GM12878 (cell line): ENCODE measurements around the gene CLCNKA. TPM values are rescaled to one million over a fixed set of nuclear protein-coding genes. Genes with fewer than 3 reads are reported as not detected.

Experiments used
- ATAC-seq: fragments of 200-7000 bp; cut with Tn5 transposase; 3 replicates; pipeline ENCODE4 v1.9.1; 2020; ENCODE audit warnings: mild to moderate bottlenecking, moderate library complexity
- BruUV-seq: library from RNA; stranded (reverse); fragments of 400-500 nt; replicated peaks from 2 replicates; lab custom pipeline; 2021; lab: Mats Ljungman, UMichigan
- CTCF ChIA-PET: fragments of 300-600 bp; sonication (Branson Sonifier 250); formaldehyde crosslinking; extraction: SDS; loops from one replicate; lab custom pipeline; 2021; ENCODE audit warnings: inconsistent platforms; lab: Yijun Ruan, JAX
- POLR2A ChIA-PET: fragments of 350-600 bp; formaldehyde crosslinking; extraction: SDS; loops from one replicate; lab custom pipeline; 2021; ENCODE audit warnings: inconsistent platforms; lab: Charles Lee
- RAD21 ChIA-PET: fragments of 300-600 bp; sonication (Branson Sonifier 250); formaldehyde crosslinking; loops from one replicate; lab custom pipeline; 2023; ENCODE audit warnings: antibody characterized with exemption; ENCODE audit not compliant: unreplicated experiment; lab: Charles Lee
- SMC1A ChIA-PET: fragments of 300-600 bp; sonication (Branson Sonifier 250); formaldehyde crosslinking; loops from one replicate; lab custom pipeline; 2023; ENCODE audit not compliant: unreplicated experiment, uncharacterized antibody; lab: Charles Lee
- DNase-seq: peaks from one replicate; pipeline ENCODE4 v3.0.0-alpha.2; 2011; ENCODE audit warnings: low read depth, low spot score
- FAIRE-seq: peaks from 3 replicates; lab custom pipeline; 2011; peaks lifted over from hg19 to GRCh38; lab: Jason Lieb, UNC
- H2AFZ ChIP-seq: 2 replicates; pipeline ENCODE4 v1.6.0; 2011; ENCODE audit warnings: low read depth, low read length, control low read depth; ENCODE audit not compliant: control insufficient read depth
- H3K27ac ChIP-seq: 2 replicates; pipeline ENCODE4 v1.5.1; 2011; ENCODE audit warnings: control low read depth; ENCODE audit not compliant: control insufficient read depth, insufficient read depth
- H3K27me3 ChIP-seq, 2 experiments: replicated peaks in 1 of 2; 2 replicates each; pipeline versions ENCODE4 v1.6.0 to v1.6.1; 2011; ENCODE audit warnings: low read length in 1 of 2; ENCODE audit not compliant: control insufficient read depth in 2 of 2, insufficient read depth in 2 of 2
- H3K36me3 ChIP-seq, 2 experiments: 2 replicates each; pipeline ENCODE4 v1.5.1; 2011; ENCODE audit warnings: low read length in 1 of 2; ENCODE audit not compliant: control insufficient read depth in 2 of 2, insufficient read depth in 2 of 2
- H3K4me1 ChIP-seq: 2 replicates; pipeline ENCODE4 v1.6.1; 2011; ENCODE audit warnings: mild to moderate bottlenecking, low read length, moderate library complexity, mixed read lengths; ENCODE audit not compliant: control insufficient read depth, insufficient read depth
- H3K4me2 ChIP-seq: 2 replicates; pipeline ENCODE4 v1.6.0; 2011; ENCODE audit warnings: control low read depth; ENCODE audit not compliant: control insufficient read depth, insufficient read depth
- H3K4me3 ChIP-seq: fragments of 200-600 bp; sonication (generic); 2 replicates; pipeline ENCODE4 v1.5.1; 2016
- H3K79me2 ChIP-seq: 2 replicates; pipeline ENCODE4 v1.6.0; 2011; ENCODE audit warnings: low read length; ENCODE audit not compliant: control insufficient read depth, insufficient read depth
- H3K9ac ChIP-seq: 2 replicates; pipeline ENCODE4 v1.8.0; 2011; ENCODE audit warnings: low read length, control low read depth, mixed read lengths; ENCODE audit not compliant: control insufficient read depth, insufficient read depth
- H3K9me3 ChIP-seq: replicated peaks from 3 replicates; pipeline ENCODE4 v1.5.1; 2011; ENCODE audit warnings: mild to moderate bottlenecking, low read length; ENCODE audit not compliant: control insufficient read depth, insufficient read depth
- H4K20me1 ChIP-seq: 2 replicates; pipeline ENCODE4 v1.6.0; 2011; ENCODE audit not compliant: control insufficient read depth, insufficient read depth
- CEBPB ChIP-seq, 2 experiments: fragments of 150-350 bp in 1 of 2; IDR thresholded peaks; 2 replicates each; pipeline ENCODE4 v1.6.1; 2012 to 2014; ENCODE audit warnings: low read depth in 2 of 2, low read length in 2 of 2, borderline replicate concordance in 1 of 2, inconsistent platforms in 1 of 2
- EED ChIP-seq: sonication (generic); IDR thresholded peaks from 2 replicates; pipeline ENCODE4 v1.6.1; 2016; ENCODE audit warnings: antibody characterized with exemption, low read depth
- ETV6 ChIP-seq, 2 experiments: fragments of 450-650 bp in 1 of 2; IDR thresholded peaks in 1 of 2; conservative IDR thresholded peaks in 1 of 2; 2 replicates each; pipeline ENCODE4 v1.6.1; 2014; ENCODE audit warnings: antibody characterized with exemption in 1 of 2, borderline replicate concordance in 1 of 2, low read depth in 1 of 2, mild to moderate bottlenecking in 1 of 2, moderate library complexity in 1 of 2
- NBN ChIP-seq: fragments of 450-650 bp; IDR thresholded peaks from 2 replicates; pipeline ENCODE4 v1.6.1; 2016
- NR2F1 ChIP-seq: fragments of 450-650 bp; conservative IDR thresholded peaks from 2 replicates; pipeline ENCODE4 v1.6.1; 2017; ENCODE audit warnings: mild to moderate bottlenecking
- RB1 ChIP-seq: fragments of 450-650 bp; formaldehyde crosslinking; IDR thresholded peaks from 2 replicates; pipeline ENCODE4 v1.6.1; 2017; ENCODE audit warnings: mild to moderate bottlenecking, borderline replicate concordance
- SMARCA5 ChIP-seq: fragments of 450-650 bp; IDR thresholded peaks from 2 replicates; pipeline ENCODE4 v1.6.1; 2017; ENCODE audit warnings: mild to moderate bottlenecking
- SRF ChIP-seq, 2 experiments: IDR thresholded peaks; 2 replicates each; pipeline ENCODE4 v1.6.1; 2011; ENCODE audit warnings: low read depth in 2 of 2, low read length in 2 of 2, mild to moderate bottlenecking in 1 of 2, moderate library complexity in 1 of 2
- STAT1 ChIP-seq: fragments of 450-650 bp; conservative IDR thresholded peaks from 2 replicates; pipeline ENCODE4 v1.6.1; 2014; ENCODE audit warnings: antibody characterized with exemption, mild to moderate bottlenecking
- SUZ12 ChIP-seq: fragments of 200-600 bp; sonication (generic); IDR thresholded peaks from one replicate; pipeline ENCODE4 v1.6.1; 2018; ENCODE audit warnings: antibody characterized with exemption, mild to moderate bottlenecking; ENCODE audit not compliant: unreplicated experiment
- ZNF217 ChIP-seq: fragments of 450-650 bp; IDR thresholded peaks from 2 replicates; pipeline ENCODE4 v1.6.1; 2017; ENCODE audit warnings: antibody characterized with exemption, mild to moderate bottlenecking
- WGBS: methylation state at CpG from one replicate; pipeline ENCODE4 v1.1.6; 2016; ENCODE audit warnings: low lambda C conversion rate; ENCODE audit not compliant: insufficient replicate concordance, insufficient coverage; ENCODE audit errors: missing lambda C conversion rate; 5-methylcytosine and 5-hydroxymethylcytosine counted together
- in situ Hi-C: fragments of 300-500 bp; cut with MboI; formaldehyde crosslinking; loops from 9 replicates; pipeline ENCODE4 v1.14.3; 2018; ENCODE audit warnings: mixed read lengths
- intact Hi-C: fragments of 100-400 bp; cut with micrococcal nuclease; formaldehyde crosslinking; loops from one replicate; pipeline ENCODE4 v1.14.2; 2022; ENCODE audit not compliant: unreplicated experiment
- polyA plus RNA-seq, 11 experiments: library from polyadenylated mRNA; depleted of rRNA in 4 of 11; unstranded in 6 of 11; stranded (reverse) in 5 of 11; fragments of >200 nt; fragmentation: Nextera tagmentation in 4 of 11; fragmentation: Illumina TruSeq in 1 of 11; extraction: Ambion mirVana in 4 of 11; extraction: Trizol in 1 of 11; gene quantifications; 1 replicate in 1 of 11; 2 replicates in 10 of 11; pipeline versions ENCODE4 v1.2.1 to v1.2.3, GENCODE V29; 2011 to 2016; ENCODE audit warnings: inconsistent platforms in 2 of 11, missing spikeins in 2 of 11, low read depth in 1 of 11
- total RNA-seq, 4 experiments: library from RNA; depleted of rRNA in 3 of 4; stranded (reverse); fragments of >200 nt in 3 of 4; fragmentation: Illumina TruSeq in 1 of 4; extraction: Trizol in 1 of 4; gene quantifications; 2 replicates each; pipeline versions ENCODE4 v1.2.1 to v1.2.3, GENCODE V29; 2013 to 2021
- TF ChIP-seq, protein P1 (sequence below): fragments of 450-650 bp; IDR thresholded peaks from 2 replicates; pipeline ENCODE4 v1.6.1; 2016; ENCODE audit warnings: mild to moderate bottlenecking, moderate library complexity, borderline replicate concordance

CLCNKA gene
- total and polyA plus RNA-seq, 10 of the 15 experiments (the other 5 are each of a cell fraction or from before 2014, with no cell fraction given), result 0.02 to 0.15 (median 0.08) TPM; not detected in 6

- ChIA-PET POLR2A (interaction anchor here (0.7 to 1.5 kb wide), 3 partner anchors 8 to 33 kb away, joined by 3 to 5 read pairs (median 4); no protein-coding TSS in a partner anchor), RAD21 (interaction anchor here (1.3 to 5.3 kb wide), 3 partner anchors 10 to 157 kb away, joined by 3 to 116 read pairs (median 29); partner anchors contain the start of gene SPEN), SMC1A (interaction anchor here (0.6 to 5.0 kb wide), 7 partner anchors 7 to 157 kb away, joined by 3 to 53 read pairs (median 5); partner anchors contain the start of gene SPEN), CTCF (interaction anchor here (1.2 to 5.1 kb wide), 3 partner anchors 10 to 157 kb away, joined by 4 to 68 read pairs (median 8); no protein-coding TSS in a partner anchor)
- Histone ChIP-seq H3K4me1 (peaks cover 16% of the 10 kb centered on the region), H3K36me3 (peaks cover 10 to 25% of the 10 kb centered on the region in 2 experiments), H3K4me3 (no peak overlapping the region), H4K20me1 (no peaks in the 10 kb centered on the region), H3K27me3 (no peaks in the 10 kb centered on the region), H3K79me2 (peaks cover 27% of the 10 kb centered on the region), H3K27ac (no peak overlapping the region), H2AFZ (no peak overlapping the region), H3K9ac (no peak overlapping the region), H3K4me2 (peak overlapping the region; percentile 22; the same call in 1 of the 2 replicates), H3K9me3 (peaks cover 12% of the 10 kb centered on the region; the same call in 2 of the 3 replicates)
- BruUV-seq, result TSS peak; percentile 36
- in situ Hi-C loops, result no loop called here
- intact Hi-C loops, result loop anchor here (10.0 kb wide), 1 partner anchor 448 kb away; the partner anchor contains the start of genes CASP9 and DNAJC16
- WGBS, result 85% methylated on average over 1 of the region's 1 CpG
- TF ChIP-seq NR2F1 (no peak), NBN (no peak), SMARCA5 (peak; percentile 87; the same call in 1 of the 2 replicates), ZNF217 (peak; percentile 74; the same call in 1 of the 2 replicates)
- ATAC-seq (no peak), FAIRE-seq (no peak), DNase-seq (no peak)
Observed at GRCh38 chr1:15972409-15972808, 49.4 kb upstream of the CLCNKA start.

DNA sequence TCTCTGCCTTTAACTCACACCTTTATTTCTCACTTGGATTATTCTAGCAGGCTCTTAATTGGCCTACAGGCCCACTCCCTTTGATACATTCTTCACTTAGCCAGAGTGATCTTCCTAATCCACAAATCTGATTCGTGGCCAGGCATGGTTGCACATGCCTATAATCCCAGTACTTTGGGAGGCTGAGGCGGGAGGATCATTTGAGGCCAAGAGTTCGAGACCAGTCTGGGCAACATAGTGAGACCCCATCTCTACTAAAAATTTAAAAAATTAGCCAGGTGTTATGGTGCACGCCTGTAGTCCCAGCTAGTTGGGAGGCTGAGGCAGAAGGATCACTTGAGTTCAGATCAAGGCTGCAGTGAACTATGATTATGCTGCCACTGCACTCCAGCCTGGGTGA is 48.1 kb upstream of the CLCNKA start:
- Histone ChIP-seq H3K27me3 (no peaks in the 10 kb centered on the region), H2AFZ (no peak overlapping the region), H3K27ac (no peak overlapping the region), H3K36me3 (peaks cover 10 to 22% of the 10 kb centered on the region in 2 experiments), H3K9me3 (peaks cover 10% of the 10 kb centered on the region; the same call in 2 of the 3 replicates), H4K20me1 (no peaks in the 10 kb centered on the region), H3K79me2 (peaks cover 20% of the 10 kb centered on the region), H3K4me2 (no peak overlapping the region; the same call in 1 of the 2 replicates), H3K4me1 (peaks cover 4% of the 10 kb centered on the region), H3K4me3 (peak overlapping the region; percentile 95; the same call in 1 of the 2 replicates), H3K9ac (no peak overlapping the region)
- in situ Hi-C loops (no loop called here), intact Hi-C loops (loop anchor here (10.0 kb wide), 1 partner anchor 449 kb away; the partner anchor contains the start of genes CASP9 and DNAJC16)
- ChIA-PET RAD21 (interaction anchor here (0.8 to 5.3 kb wide), 13 partner anchors 12 to 158 kb away, joined by 3 to 116 read pairs (median 4); partner anchors contain the start of gene SPEN), CTCF (interaction anchor here (0.6 to 5.1 kb wide), 3 partner anchors 11 to 391 kb away, joined by 3 to 68 read pairs (median 8); no protein-coding TSS in a partner anchor), SMC1A (interaction anchor here (0.7 to 5.0 kb wide), 12 partner anchors 9 to 158 kb away, joined by 3 to 53 read pairs (median 4); no protein-coding TSS in a partner anchor), POLR2A (interaction anchor here (0.6 to 3.5 kb wide), 8 partner anchors 10 to 139 kb away, joined by 3 to 45 read pairs (median 4); no protein-coding TSS in a partner anchor)
- 94% methylated on average over 4 of the region's 4 CpGs for WGBS
- no peak for FAIRE-seq
- no peak for DNase-seq
- ATAC-seq, result no peak
- no TSS peak for BruUV-seq
- TF ChIP-seq SRF (IDR thresholded peaks at IDR 0.05; ENCODE audit: low read depth in 2 of 2, low read length in 2 of 2) (no peak), SUZ12 (no peak), CEBPB (IDR thresholded peaks at IDR 0.05; ENCODE audit: borderline replicate concordance in 1 of 2, low read depth in 2 of 2, low read length in 2 of 2) (no peak), ETV6 (conservative IDR thresholded peaks at IDR 0.05 in 1 of 2, IDR thresholded peaks at IDR 0.05 in 1 of 2; ENCODE audit: borderline replicate concordance in 1 of 2, low read depth in 1 of 2) (no peak), EED (no peak), RB1 (no peak), STAT1 (no peak)
- TF ChIP-seq, protein P1, sequence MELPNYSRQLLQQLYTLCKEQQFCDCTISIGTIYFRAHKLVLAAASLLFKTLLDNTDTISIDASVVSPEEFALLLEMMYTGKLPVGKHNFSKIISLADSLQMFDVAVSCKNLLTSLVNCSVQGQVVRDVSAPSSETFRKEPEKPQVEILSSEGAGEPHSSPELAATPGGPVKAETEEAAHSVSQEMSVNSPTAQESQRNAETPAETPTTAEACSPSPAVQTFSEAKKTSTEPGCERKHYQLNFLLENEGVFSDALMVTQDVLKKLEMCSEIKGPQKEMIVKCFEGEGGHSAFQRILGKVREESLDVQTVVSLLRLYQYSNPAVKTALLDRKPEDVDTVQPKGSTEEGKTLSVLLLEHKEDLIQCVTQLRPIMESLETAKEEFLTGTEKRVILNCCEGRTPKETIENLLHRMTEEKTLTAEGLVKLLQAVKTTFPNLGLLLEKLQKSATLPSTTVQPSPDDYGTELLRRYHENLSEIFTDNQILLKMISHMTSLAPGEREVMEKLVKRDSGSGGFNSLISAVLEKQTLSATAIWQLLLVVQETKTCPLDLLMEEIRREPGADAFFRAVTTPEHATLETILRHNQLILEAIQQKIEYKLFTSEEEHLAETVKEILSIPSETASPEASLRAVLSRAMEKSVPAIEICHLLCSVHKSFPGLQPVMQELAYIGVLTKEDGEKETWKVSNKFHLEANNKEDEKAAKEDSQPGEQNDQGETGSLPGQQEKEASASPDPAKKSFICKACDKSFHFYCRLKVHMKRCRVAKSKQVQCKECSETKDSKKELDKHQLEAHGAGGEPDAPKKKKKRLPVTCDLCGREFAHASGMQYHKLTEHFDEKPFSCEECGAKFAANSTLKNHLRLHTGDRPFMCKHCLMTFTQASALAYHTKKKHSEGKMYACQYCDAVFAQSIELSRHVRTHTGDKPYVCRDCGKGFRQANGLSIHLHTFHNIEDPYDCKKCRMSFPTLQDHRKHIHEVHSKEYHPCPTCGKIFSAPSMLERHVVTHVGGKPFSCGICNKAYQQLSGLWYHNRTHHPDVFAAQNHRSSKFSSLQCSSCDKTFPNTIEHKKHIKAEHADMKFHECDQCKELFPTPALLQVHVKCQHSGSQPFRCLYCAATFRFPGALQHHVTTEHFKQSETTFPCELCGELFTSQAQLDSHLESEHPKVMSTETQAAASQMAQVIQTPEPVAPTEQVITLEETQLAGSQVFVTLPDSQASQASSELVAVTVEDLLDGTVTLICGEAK, result no peak
